GM23338 (cell line): ENCODE measurements around the gene PROKR1. TPM values are rescaled to one million over a fixed set of nuclear protein-coding genes. Genes with fewer than 3 reads are reported as not detected.

Experiments used
- ATAC-seq: fragments of 200-7000 bp; cut with Tn5 transposase; 3 replicates; pipeline ENCODE4 v1.9.1; 2020
- DNase-seq: peaks from one replicate; pipeline ENCODE4 v3.0.0-alpha.2; 2015; ENCODE audit warnings: low spot score
- H2AFZ ChIP-seq: fragments of 200-600 bp; sonication (generic); 2 replicates; pipeline ENCODE4 v1.8.0; 2016; ENCODE audit warnings: antibody characterized with exemption, mild to moderate bottlenecking, moderate library complexity
- H3F3A ChIP-seq: fragments of 200-600 bp; sonication (generic); replicated peaks from 2 replicates; pipeline ENCODE4 v1.8.0; 2017; ENCODE audit warnings: antibody characterized with exemption, mixed run types, low read depth
- H3K27ac ChIP-seq: fragments of 200-600 bp; sonication (generic); 2 replicates; pipeline ENCODE4 v1.6.1; 2016; ENCODE audit warnings: low read depth
- H3K27me3 ChIP-seq: fragments of 200-600 bp; sonication (generic); 2 replicates; pipeline ENCODE4 v1.8.0; 2016; ENCODE audit warnings: mild to moderate bottlenecking, mixed run types, moderate library complexity; ENCODE audit not compliant: insufficient read depth
- H3K36me3 ChIP-seq: fragments of 200-600 bp; sonication (generic); 2 replicates; pipeline ENCODE4 v1.8.0; 2016; ENCODE audit warnings: mild to moderate bottlenecking; ENCODE audit not compliant: insufficient read depth
- H3K4me1 ChIP-seq: fragments of 200-600 bp; sonication (generic); 2 replicates; pipeline ENCODE4 v1.8.0; 2016; ENCODE audit warnings: mild to moderate bottlenecking, moderate library complexity; ENCODE audit not compliant: insufficient read depth
- H3K4me2 ChIP-seq: fragments of 200-600 bp; sonication (generic); 2 replicates; pipeline ENCODE4 v1.7.1; 2017; ENCODE audit warnings: mixed run types
- H3K4me3 ChIP-seq: fragments of 200-600 bp; sonication (generic); 2 replicates; pipeline ENCODE4 v1.6.1; 2016; ENCODE audit warnings: mixed run types
- H3K79me2 ChIP-seq: fragments of 200-600 bp; sonication (generic); replicated peaks from 2 replicates; pipeline ENCODE4 v1.8.0; 2017; ENCODE audit warnings: mild to moderate bottlenecking; ENCODE audit not compliant: insufficient read depth
- H3K9me2 ChIP-seq: fragments of 200-600 bp; sonication (generic); 2 replicates; pipeline ENCODE4 v1.8.0; 2017; ENCODE audit not compliant: insufficient read depth
- H4K20me1 ChIP-seq: fragments of 200-600 bp; sonication (generic); replicated peaks from 2 replicates; pipeline ENCODE4 v1.8.0; 2017; ENCODE audit warnings: mild to moderate bottlenecking; ENCODE audit not compliant: insufficient read depth
- H3K27ac Mint-ChIP-seq: 2 replicates; pipeline ENCODE4 v1.8.0; 2020; ENCODE audit warnings: inconsistent platforms, mild to moderate bottlenecking, moderate library complexity, mixed read lengths
- H3K27me3 Mint-ChIP-seq: 3 replicates; pipeline ENCODE4 v1.8.0; 2022; ENCODE audit warnings: low read depth, mild to moderate bottlenecking, moderate library complexity, mixed read lengths, inconsistent platforms; ENCODE audit not compliant: insufficient read depth, poor library complexity
- H3K36me3 Mint-ChIP-seq: 3 replicates; pipeline ENCODE4 v1.8.0; 2021; ENCODE audit warnings: low read depth, mild to moderate bottlenecking, inconsistent platforms, moderate library complexity, mixed read lengths
- H3K4me1 Mint-ChIP-seq: 3 replicates; pipeline ENCODE4 v1.8.0; 2020; ENCODE audit warnings: mild to moderate bottlenecking, inconsistent platforms, mixed read lengths
- H3K4me3 Mint-ChIP-seq: 3 replicates; pipeline ENCODE4 v1.8.0; 2021; ENCODE audit warnings: moderate library complexity, mild to moderate bottlenecking, inconsistent platforms, mixed read lengths
- H3K9me3 Mint-ChIP-seq: 3 replicates; pipeline ENCODE4 v1.8.0; 2020; ENCODE audit warnings: moderate library complexity, mild to moderate bottlenecking, inconsistent platforms, mixed read lengths
- CREB1 ChIP-seq: fragments of 250-450 bp; sonication (Bioruptor Pico); IDR thresholded peaks from 2 replicates; pipeline ENCODE4 v1.5.0; 2020; ENCODE audit warnings: low read depth, mild to moderate bottlenecking, moderate library complexity
- EZH2 ChIP-seq: fragments of 200-600 bp; sonication (generic); IDR thresholded peaks from one replicate; pipeline ENCODE4 v1.8.0; 2017; ENCODE audit warnings: antibody characterized with exemption, mild to moderate bottlenecking, low read depth; ENCODE audit not compliant: unreplicated experiment
- EZH2phosphoT487 ChIP-seq: fragments of 200-600 bp; sonication (generic); IDR thresholded peaks from one replicate; pipeline ENCODE4 v1.8.1; 2018; ENCODE audit warnings: antibody characterized with exemption; ENCODE audit not compliant: unreplicated experiment
- JUNB ChIP-seq: IDR thresholded peaks from one replicate; pipeline ENCODE4 v1.6.1; 2016; ENCODE audit warnings: antibody characterized with exemption; ENCODE audit not compliant: unreplicated experiment
- NANOG ChIP-seq: IDR thresholded peaks from 2 replicates; pipeline ENCODE4 v1.6.1; 2016; ENCODE audit warnings: antibody characterized with exemption, borderline replicate concordance
- POLR2AphosphoS5 ChIP-seq: IDR thresholded peaks from 2 replicates; pipeline ENCODE4 v1.6.1; 2016; ENCODE audit warnings: antibody characterized with exemption, low read depth
- STAT1 ChIP-seq: IDR thresholded peaks from one replicate; pipeline ENCODE4 v1.6.1; 2016; ENCODE audit warnings: antibody characterized with exemption; ENCODE audit not compliant: unreplicated experiment
- ZNF114 ChIP-seq: fragments of 250-450 bp; sonication (Bioruptor Pico); IDR thresholded peaks from 2 replicates; pipeline ENCODE4 v1.5.0; 2020; ENCODE audit warnings: mild to moderate bottlenecking, moderate library complexity
- ZNF331 ChIP-seq: fragments of 250-450 bp; sonication (Bioruptor Pico); IDR thresholded peaks from 2 replicates; pipeline ENCODE4 v1.5.0; 2020; ENCODE audit warnings: low read depth, mild to moderate bottlenecking, moderate library complexity
- polyA plus RNA-seq: library from polyadenylated mRNA; unstranded; fragments of >200 nt; fragmentation: Nextera tagmentation; extraction: Ambion mirVana; gene quantifications from 2 replicates; pipeline ENCODE4 v1.2.1, GENCODE V29; 2016
- total RNA-seq: library from RNA; depleted of rRNA; stranded (reverse); fragments of >200 nt; shearing (Covaris generic); gene quantifications from 2 replicates; pipeline ENCODE4 v1.2.3, GENCODE V29; 2014
- TF ChIP-seq, protein P1 (sequence below), 2 experiments: fragments of 200-600 bp in 1 of 2; sonication (generic) in 1 of 2; conservative IDR thresholded peaks; 2 replicates each; pipeline versions ENCODE4 v1.5.1 to v1.6.1; 2016 to 2017; ENCODE audit warnings: antibody characterized with exemption in 2 of 2, low read depth in 2 of 2, mild to moderate bottlenecking in 2 of 2, moderate library complexity in 1 of 2
- TF ChIP-seq, protein P2 (sequence below): IDR thresholded peaks from one replicate; pipeline ENCODE4 v1.6.1; 2018; ENCODE audit warnings: antibody characterized with exemption; ENCODE audit not compliant: unreplicated experiment
- TF ChIP-seq, protein P3 (sequence below): fragments of 250-450 bp; sonication (Bioruptor Pico); IDR thresholded peaks from 2 replicates; pipeline ENCODE4 v1.5.0; 2020; ENCODE audit warnings: mild to moderate bottlenecking, moderate library complexity
- TF ChIP-seq, protein P4 (sequence below): IDR thresholded peaks from 2 replicates; pipeline ENCODE4 v1.6.1; 2016; ENCODE audit warnings: antibody characterized with exemption

The PROKR1 gene
- total and polyA plus RNA-seq, 2 experiments from 2014 or later, result 0.61 to 5.3 TPM

GRCh38 chr2:68653034-68653433, 9.7 kb downstream of the PROKR1 start:
- Histone ChIP-seq H3K4me1 (no peaks in the 10 kb centered on the region), H2AFZ (no peak overlapping the region), H3K4me2 (no peak overlapping the region), H3K9me2 (peaks cover 7% of the 10 kb centered on the region; the same call in 1 of the 2 replicates), H3F3A (no peaks in the 10 kb centered on the region), H3K36me3 (no peaks in the 10 kb centered on the region), H4K20me1 (no peaks in the 10 kb centered on the region), H3K27me3 (no peaks in the 10 kb centered on the region), H3K79me2 (no peaks in the 10 kb centered on the region; the same call in 1 of the 2 replicates), H3K27ac (no peak overlapping the region), H3K4me3 (no peak overlapping the region)
- Mint-ChIP-seq H3K4me1 (peaks cover 12% of the 10 kb centered on the region), H3K4me3 (no peak overlapping the region), H3K9me3 (no peaks in the 10 kb centered on the region), H3K27me3 (peaks cover 4% of the 10 kb centered on the region), H3K36me3 (peaks cover 15% of the 10 kb centered on the region; the same call in 2 of the 3 replicates), H3K27ac (no peak overlapping the region)
- DNase-seq (no peak), ATAC-seq (no peak)
- no peak for TF ChIP-seq ZNF114 (CRISPR knock-in tag)
- no peak for TF ChIP-seq JUNB
- no peak for TF ChIP-seq ZNF331 (CRISPR knock-in tag)
- no peak for TF ChIP-seq EZH2
- TF ChIP-seq, protein P1, sequence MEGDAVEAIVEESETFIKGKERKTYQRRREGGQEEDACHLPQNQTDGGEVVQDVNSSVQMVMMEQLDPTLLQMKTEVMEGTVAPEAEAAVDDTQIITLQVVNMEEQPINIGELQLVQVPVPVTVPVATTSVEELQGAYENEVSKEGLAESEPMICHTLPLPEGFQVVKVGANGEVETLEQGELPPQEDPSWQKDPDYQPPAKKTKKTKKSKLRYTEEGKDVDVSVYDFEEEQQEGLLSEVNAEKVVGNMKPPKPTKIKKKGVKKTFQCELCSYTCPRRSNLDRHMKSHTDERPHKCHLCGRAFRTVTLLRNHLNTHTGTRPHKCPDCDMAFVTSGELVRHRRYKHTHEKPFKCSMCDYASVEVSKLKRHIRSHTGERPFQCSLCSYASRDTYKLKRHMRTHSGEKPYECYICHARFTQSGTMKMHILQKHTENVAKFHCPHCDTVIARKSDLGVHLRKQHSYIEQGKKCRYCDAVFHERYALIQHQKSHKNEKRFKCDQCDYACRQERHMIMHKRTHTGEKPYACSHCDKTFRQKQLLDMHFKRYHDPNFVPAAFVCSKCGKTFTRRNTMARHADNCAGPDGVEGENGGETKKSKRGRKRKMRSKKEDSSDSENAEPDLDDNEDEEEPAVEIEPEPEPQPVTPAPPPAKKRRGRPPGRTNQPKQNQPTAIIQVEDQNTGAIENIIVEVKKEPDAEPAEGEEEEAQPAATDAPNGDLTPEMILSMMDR (conservative IDR thresholded peaks at IDR 0.05; ENCODE audit: low read depth in 2 of 2), result no peak
- no peak for TF ChIP-seq EZH2phosphoT487
- no peak for TF ChIP-seq POLR2AphosphoS5
- TF ChIP-seq NANOG, result no peak
- TF ChIP-seq, protein P2, sequence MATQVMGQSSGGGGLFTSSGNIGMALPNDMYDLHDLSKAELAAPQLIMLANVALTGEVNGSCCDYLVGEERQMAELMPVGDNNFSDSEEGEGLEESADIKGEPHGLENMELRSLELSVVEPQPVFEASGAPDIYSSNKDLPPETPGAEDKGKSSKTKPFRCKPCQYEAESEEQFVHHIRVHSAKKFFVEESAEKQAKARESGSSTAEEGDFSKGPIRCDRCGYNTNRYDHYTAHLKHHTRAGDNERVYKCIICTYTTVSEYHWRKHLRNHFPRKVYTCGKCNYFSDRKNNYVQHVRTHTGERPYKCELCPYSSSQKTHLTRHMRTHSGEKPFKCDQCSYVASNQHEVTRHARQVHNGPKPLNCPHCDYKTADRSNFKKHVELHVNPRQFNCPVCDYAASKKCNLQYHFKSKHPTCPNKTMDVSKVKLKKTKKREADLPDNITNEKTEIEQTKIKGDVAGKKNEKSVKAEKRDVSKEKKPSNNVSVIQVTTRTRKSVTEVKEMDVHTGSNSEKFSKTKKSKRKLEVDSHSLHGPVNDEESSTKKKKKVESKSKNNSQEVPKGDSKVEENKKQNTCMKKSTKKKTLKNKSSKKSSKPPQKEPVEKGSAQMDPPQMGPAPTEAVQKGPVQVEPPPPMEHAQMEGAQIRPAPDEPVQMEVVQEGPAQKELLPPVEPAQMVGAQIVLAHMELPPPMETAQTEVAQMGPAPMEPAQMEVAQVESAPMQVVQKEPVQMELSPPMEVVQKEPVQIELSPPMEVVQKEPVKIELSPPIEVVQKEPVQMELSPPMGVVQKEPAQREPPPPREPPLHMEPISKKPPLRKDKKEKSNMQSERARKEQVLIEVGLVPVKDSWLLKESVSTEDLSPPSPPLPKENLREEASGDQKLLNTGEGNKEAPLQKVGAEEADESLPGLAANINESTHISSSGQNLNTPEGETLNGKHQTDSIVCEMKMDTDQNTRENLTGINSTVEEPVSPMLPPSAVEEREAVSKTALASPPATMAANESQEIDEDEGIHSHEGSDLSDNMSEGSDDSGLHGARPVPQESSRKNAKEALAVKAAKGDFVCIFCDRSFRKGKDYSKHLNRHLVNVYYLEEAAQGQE, result no peak
- no peak for TF ChIP-seq STAT1
- TF ChIP-seq, protein P3, sequence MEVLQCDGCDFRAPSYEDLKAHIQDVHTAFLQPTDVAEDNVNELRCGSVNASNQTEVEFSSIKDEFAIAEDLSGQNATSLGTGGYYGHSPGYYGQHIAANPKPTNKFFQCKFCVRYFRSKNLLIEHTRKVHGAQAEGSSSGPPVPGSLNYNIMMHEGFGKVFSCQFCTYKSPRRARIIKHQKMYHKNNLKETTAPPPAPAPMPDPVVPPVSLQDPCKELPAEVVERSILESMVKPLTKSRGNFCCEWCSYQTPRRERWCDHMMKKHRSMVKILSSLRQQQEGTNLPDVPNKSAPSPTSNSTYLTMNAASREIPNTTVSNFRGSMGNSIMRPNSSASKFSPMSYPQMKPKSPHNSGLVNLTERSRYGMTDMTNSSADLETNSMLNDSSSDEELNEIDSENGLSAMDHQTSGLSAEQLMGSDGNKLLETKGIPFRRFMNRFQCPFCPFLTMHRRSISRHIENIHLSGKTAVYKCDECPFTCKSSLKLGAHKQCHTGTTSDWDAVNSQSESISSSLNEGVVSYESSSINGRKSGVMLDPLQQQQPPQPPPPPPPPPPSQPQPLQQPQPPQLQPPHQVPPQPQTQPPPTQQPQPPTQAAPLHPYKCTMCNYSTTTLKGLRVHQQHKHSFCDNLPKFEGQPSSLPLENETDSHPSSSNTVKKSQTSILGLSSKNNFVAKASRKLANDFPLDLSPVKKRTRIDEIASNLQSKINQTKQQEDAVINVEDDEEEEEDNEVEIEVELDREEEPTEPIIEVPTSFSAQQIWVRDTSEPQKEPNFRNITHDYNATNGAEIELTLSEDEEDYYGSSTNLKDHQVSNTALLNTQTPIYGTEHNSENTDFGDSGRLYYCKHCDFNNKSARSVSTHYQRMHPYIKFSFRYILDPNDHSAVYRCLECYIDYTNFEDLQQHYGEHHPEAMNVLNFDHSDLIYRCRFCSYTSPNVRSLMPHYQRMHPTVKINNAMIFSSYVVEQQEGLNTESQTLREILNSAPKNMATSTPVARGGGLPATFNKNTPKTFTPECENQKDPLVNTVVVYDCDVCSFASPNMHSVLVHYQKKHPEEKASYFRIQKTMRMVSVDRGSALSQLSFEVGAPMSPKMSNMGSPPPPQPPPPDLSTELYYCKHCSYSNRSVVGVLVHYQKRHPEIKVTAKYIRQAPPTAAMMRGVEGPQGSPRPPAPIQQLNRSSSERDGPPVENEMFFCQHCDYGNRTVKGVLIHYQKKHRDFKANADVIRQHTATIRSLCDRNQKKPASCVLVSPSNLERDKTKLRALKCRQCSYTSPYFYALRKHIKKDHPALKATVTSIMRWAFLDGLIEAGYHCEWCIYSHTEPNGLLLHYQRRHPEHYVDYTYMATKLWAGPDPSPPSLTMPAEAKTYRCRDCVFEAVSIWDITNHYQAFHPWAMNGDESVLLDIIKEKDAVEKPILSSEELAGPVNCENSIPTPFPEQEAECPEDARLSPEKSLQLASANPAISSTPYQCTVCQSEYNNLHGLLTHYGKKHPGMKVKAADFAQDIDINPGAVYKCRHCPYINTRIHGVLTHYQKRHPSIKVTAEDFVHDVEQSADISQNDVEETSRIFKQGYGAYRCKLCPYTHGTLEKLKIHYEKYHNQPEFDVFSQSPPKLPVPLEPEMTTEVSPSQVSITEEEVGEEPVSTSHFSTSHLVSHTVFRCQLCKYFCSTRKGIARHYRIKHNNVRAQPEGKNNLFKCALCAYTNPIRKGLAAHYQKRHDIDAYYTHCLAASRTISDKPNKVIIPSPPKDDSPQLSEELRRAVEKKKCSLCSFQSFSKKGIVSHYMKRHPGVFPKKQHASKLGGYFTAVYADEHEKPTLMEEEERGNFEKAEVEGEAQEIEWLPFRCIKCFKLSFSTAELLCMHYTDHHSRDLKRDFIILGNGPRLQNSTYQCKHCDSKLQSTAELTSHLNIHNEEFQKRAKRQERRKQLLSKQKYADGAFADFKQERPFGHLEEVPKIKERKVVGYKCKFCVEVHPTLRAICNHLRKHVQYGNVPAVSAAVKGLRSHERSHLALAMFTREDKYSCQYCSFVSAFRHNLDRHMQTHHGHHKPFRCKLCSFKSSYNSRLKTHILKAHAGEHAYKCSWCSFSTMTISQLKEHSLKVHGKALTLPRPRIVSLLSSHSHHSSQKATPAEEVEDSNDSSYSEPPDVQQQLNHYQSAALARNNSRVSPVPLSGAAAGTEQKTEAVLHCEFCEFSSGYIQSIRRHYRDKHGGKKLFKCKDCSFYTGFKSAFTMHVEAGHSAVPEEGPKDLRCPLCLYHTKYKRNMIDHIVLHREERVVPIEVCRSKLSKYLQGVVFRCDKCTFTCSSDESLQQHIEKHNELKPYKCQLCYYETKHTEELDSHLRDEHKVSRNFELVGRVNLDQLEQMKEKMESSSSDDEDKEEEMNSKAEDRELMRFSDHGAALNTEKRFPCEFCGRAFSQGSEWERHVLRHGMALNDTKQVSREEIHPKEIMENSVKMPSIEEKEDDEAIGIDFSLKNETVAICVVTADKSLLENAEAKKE (CRISPR knock-in tag), result no peak
- no peak for TF ChIP-seq CREB1
- TF ChIP-seq, protein P4, sequence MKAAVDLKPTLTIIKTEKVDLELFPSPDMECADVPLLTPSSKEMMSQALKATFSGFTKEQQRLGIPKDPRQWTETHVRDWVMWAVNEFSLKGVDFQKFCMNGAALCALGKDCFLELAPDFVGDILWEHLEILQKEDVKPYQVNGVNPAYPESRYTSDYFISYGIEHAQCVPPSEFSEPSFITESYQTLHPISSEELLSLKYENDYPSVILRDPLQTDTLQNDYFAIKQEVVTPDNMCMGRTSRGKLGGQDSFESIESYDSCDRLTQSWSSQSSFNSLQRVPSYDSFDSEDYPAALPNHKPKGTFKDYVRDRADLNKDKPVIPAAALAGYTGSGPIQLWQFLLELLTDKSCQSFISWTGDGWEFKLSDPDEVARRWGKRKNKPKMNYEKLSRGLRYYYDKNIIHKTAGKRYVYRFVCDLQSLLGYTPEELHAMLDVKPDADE, result no peak
